Nucleus accumbens (tissue), 56 donors: ENCODE data around the gene PRR23E.

ENCODE experiments used
- DNase-seq, 56 donors: peaks; one replicate each; lab custom pipeline; 2025; lab: John Stamatoyannopoulos, UW

The PRR23E gene

DNA sequence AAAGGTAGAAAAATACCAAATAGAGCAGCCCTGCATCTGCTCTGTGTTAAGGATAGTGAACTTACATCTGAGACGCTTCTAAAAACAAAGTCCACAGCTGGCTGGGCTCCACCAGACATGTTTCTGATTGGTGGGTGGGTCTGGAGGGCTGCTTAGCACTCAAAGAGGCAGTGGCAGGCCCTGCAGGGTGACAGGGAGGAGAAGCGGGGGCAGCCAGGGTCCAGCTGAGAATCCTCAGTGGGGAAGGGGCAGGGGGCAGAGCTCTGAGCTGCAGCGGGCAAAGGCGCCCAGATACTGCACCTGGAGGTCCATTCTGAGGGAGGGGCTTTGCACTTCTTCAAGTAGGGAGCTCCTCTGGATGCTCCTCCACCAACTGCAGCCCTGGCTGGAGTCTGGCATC lies 28.1 kb downstream of the PRR23E start:
- DNase-seq, result no peak

DNA sequence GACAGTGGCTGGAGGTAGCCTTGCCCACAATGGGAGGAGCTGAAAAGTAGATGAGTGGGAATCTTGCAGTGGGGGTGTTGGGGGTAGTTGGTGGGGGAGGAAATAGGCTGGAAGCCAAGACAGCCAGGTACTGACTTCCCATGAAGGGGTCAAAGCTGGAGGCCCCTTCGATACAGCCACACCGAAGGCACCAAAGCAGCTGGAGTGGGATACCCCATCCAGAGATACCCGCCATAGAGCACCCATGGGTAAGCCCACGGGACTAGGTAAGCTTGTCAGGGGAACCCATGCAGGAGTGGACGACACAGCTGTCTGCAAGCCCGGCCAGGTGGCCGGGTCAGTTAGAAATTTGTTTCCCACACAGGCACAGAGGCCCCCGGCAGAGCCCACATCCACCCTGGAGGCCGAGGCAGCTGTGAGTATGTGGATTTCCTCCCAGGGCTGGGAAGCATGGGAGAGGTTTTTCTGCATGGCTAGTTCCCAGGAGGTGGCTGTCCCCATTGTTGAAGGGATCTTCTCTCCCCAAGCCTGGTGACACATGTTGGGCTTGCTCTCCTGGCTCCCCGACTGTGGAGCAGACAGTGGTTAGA lies 28.6 kb downstream of the PRR23E start:
- DNase-seq, result no peak

DNA sequence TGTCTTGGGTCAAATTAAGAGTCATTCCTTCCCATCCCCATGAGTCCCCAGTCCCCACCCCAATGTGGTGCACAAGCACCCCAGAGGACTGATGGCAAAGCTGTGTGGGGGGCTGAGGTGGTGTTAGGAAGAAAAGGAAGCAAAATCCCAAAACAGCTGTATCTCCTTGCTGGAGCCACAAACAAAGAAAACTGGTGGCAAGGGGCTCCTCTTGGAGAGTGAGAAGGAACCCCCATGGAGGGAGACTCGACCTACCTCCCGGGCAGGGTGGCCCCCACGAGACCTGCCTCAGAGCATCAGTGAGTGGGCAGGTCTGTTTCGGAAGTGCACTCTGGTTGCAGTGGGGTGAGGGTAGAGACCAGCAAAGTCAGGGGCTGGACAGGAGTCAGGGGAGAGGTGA lies 29.2 kb downstream of the PRR23E start:
- DNase-seq, result no peak

DNA sequence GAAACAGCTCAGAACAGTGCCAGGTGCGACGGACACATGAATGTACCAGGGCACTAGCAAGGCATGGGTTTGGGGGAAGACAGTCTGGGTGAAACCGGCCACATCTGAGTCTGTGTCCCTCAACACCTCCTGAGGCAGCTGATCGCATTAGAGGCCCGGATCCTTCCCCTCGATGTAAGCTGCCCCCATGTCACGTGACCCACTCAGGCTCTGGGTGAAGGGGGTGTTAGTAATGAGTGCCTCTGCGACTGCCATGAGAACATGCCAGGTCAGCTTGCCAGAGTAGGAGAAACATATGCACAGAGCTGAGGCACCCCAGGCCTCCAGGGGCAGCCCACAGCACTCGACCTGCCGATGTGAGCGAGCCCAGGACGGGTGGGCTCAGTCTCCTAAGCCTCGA lies 29.7 kb downstream of the PRR23E start:
- no peak for DNase-seq

DNA sequence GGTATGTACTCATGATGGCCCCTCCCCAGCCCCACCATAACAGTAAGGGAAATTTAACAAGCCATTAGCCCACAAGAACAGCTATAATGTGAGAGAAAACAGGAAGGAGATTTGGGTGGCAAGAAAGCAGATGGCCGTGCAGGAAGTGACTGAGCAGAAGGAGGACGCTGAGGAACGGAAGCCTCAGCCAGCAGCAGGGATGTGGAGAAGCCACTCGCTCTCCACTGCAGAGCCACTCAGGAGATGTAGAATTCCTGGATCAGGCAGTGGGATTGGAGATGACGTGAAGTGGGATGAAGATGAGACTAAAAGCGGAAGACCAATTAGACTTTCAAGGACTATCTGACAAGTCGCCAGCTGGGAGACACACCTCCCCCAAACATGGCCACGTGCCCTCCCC lies 31.2 kb downstream of the PRR23E start:
- no peak for DNase-seq

DNA sequence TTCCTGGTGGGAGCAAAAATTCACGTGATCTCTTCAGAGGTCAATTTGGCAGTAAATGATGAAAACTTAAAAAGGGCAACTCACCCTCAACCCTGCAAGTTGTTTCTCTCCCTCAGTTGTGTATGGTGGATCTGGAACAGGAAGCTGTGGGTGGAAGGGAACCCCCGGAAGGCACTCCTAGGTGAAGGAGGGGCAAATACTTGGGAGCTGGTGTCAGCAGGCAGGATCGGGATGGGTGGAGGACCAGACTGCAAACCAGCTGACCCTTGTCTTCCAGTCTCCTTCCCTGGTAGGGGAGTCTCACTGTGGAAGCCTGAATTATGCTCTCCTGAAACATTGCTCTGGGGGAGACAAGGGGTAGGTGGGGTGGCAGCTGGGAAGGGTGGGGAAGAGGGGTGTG lies 33.5 kb downstream of the PRR23E start:
- no peak for DNase-seq

DNA sequence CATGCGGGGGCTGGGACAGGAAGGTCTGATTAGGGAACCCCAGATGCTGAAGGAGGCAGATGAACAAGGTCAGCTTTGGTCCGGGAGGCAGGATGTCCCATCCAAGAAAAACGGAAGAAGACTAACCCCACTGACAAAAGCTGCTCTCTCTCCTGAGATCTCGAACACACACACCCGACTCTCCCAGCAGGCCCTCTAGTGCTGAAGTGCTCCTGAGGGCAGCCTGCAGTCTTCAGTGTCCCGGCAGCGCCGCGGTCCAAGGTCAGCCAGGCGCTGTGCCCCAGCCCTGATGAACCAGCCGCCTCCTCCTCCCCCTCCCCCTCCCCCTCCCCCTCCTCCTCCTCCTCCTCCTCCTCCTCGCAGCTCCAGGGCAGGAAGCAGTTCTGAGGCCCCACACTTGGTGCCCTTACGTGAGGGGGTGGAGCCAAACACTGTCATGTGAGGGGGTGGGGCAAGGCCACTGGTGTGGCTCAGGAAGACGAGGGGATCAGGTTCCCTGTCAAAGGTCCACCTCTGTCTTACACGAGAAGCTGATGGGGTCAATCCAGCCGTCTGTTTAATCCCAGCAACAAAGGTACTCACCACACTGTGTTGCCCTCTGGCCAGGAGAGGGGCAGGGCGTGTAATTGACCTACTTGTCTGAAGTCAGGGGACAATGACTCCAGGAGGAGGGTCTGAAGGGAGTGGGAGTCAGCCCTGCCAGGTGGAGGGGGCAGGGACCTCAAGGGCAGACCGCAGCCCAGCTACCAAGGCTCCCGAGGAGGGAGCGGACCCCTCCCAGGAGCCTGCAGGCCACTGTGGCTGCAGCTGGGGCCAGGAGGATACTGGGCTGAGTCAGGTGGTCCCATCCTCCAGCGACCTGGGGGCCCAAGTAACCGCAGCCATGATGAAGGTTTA lies 34.3 kb downstream of the PRR23E start:
- DNase-seq, result no peak

DNA sequence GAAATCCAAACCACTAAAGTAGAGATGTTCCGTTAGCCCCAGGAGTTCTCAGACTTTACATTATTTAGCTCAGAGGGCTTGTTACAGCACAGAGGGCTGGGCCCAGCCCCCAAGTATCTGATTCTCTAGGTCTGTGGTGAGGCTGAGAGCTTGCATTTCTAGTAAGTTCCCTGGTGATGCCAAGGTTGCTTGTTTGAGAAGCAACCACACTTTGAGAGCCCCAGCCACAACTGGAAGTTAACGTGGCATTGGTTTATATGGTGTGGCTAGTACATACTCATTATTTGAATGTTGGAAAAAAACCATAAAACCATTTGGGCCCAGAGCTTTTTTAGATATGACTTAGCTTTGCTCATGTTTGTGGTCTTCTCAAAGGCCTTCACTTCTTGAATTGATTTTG lies 35.9 kb downstream of the PRR23E start:
- no peak for DNase-seq

DNA sequence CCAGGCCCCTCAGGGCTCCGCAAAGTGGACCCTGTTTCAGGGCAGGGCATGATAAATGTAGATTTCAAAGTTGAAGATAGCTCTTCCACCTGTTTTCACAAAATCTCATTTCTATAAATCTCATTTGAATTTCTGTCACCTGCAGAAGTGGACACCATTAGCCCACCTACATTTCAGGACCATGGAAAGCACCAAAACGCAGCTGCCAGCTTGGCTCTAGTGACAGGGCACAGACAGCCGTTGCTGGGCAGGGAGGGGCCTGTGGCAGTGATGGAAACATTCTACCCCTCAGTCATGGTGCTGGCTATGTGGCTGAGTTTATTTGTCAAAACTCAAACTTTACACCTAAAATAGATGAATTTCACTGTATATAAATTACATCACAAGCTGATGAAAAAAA lies 40.4 kb downstream of the PRR23E start:
- no peak for DNase-seq

DNA sequence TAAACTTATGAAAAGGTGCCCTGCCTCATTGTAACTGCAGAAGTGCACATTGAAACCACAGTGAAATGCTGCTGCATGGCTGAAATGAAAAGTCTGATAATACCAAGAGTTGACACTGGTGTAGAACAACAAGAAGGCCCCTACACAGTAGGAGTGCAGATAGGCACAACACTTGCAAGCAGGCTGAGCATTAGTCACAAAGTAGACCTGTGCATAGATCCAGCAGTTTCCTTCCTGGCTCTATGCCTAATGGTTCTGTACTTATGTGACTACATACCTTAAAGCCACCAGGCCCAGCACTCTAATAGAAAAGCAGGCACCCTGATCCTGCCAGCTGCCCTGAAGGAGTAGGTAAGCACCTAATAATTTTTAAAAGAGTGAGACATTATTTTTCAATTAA lies 41.8 kb downstream of the PRR23E start:
- no peak for DNase-seq

DNA sequence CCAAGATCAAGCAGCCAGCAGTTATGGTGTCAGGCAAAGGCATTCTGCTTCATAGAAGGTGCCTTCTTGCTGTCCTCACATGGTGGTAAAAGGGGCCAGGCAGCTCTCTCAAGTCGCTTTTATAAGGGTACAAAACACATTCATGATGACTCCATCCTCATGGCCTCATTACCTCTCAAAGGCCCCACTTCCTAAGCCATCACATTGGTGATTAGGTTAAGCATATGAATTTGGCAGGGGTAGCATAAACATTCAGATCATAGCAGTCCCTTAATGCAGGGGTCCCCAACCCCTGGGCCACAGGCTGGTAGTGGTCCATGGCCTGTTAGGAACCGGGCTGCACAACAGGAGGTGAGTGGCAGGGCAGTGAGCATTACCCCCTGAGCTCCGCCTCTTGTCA lies 42.8 kb downstream of the PRR23E start:
- DNase-seq, result no peak

DNA sequence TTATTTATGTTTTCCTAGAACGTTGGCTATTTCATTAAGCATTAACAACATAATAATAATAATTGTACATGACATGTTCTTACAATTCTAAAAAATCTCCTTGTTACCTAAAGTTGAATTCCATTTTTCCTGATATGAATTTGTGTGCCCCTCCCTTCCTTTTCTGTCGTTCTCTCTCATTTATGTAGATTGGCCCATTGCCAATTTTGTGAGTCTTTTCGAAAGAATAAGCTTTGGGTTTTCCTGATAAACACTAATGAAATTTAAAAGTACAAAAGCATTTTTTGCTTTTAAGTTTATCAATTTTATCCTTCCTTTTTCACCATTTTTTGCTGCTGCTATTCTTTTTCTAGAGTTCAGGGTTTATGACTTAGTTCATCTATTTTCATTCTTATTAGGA lies 44.9 kb downstream of the PRR23E start:
- no peak for DNase-seq

DNA sequence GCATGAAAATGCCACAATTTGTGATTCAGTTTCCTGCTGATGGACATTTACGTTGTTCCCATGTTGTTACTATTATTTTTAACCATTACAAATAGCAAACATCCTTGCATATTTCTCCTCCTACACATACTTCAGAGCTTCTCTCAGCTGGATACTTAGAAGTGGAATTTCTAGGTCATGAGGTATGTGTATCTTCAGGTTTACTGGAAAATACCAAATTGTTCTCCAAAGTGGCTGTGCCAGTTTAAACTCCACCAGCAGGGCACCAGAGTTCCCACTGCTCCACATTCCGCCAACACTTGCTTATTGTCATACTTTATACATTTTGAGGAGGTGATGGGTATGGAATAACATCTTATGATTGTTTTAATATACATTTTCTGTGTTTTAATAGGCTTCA lies 45.7 kb downstream of the PRR23E start:
- no peak for DNase-seq

DNA sequence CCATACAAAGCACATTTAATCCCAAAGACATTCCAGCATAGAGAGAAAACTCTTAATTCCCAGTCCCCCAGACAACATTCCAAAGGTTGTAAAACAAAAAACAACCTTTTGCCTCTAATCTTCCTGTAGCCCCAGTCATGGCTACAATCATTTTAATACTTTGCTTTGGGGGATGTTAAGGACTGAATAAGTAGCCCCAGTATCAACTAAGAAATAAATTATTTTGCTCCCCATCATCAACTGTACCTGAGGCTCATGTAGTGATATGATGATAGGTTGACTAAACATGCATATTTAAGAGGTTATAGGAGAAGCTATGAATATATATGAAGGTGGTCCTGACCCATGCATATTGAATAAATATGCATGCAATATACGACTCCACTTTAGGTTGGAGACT lies 54.4 kb downstream of the PRR23E start:
- no peak for DNase-seq
